HEK293 (cell line): Measurements from ENCODE around the gene PRKCE.

Source experiments
- CTCF ChIA-PET: fragments of 350-600 bp; formaldehyde crosslinking; extraction: SDS; loops from one replicate; lab custom pipeline; 2021; ENCODE audit warnings: antibody characterized with exemption; lab: Yijun Ruan, JAX
- POLR2A ChIA-PET: fragments of 300-600 bp; formaldehyde crosslinking; extraction: SDS; loops from one replicate; lab custom pipeline; 2020; ENCODE audit warnings: antibody characterized with exemption, inconsistent platforms; lab: Yijun Ruan, JAX
- H3K27ac ChIP-seq: fragments of 200-500 bp; sonication (Bioruptor generic); 2 replicates; pipeline ENCODE4 v1.5.1; 2014; ENCODE audit warnings: low read depth, low read length, control low read depth, inconsistent platforms; ENCODE audit errors: extremely low read depth
- H3K36me3 ChIP-seq, 2 experiments: fragments of 200-500 bp in 1 of 2; sonication (Bioruptor generic) in 1 of 2; 1 replicate in 1 of 2; 2 replicates in 1 of 2; pipeline ENCODE4 v1.5.1; 2014 to 2017; ENCODE audit warnings: inconsistent platforms in 2 of 2, low read length in 2 of 2; ENCODE audit not compliant: control insufficient read depth in 2 of 2, insufficient read depth in 1 of 2
- H3K4me1 ChIP-seq: fragments of 200-500 bp; sonication (Bioruptor generic); 2 replicates; pipeline ENCODE4 v1.5.1; 2014; ENCODE audit warnings: mild to moderate bottlenecking, low read length, inconsistent platforms; ENCODE audit not compliant: control insufficient read depth, insufficient read depth
- H3K4me3 ChIP-seq: 2 replicates; pipeline ENCODE4 v1.5.1; 2011; ENCODE audit warnings: low read depth, mild to moderate bottlenecking, control low read depth, low read length, moderate library complexity
- H3K9me3 ChIP-seq: fragments of 200-500 bp; sonication (Bioruptor generic); 2 replicates; pipeline ENCODE4 v1.5.1; 2014; ENCODE audit warnings: low read depth, low read length, inconsistent platforms; ENCODE audit not compliant: control insufficient read depth, insufficient read depth
- GLI4 ChIP-seq: fragments of 450-650 bp; formaldehyde crosslinking; IDR thresholded peaks from 2 replicates; pipeline ENCODE4 v1.5.1; 2016; ENCODE audit warnings: missing biosample characterization, missing genetic modification characterization
- GLIS1 ChIP-seq: fragments of 450-650 bp; formaldehyde crosslinking; IDR thresholded peaks from 2 replicates; pipeline ENCODE4 v1.5.1; 2016; ENCODE audit warnings: missing biosample characterization, missing genetic modification characterization
- KLF16 ChIP-seq: fragments of 450-650 bp; formaldehyde crosslinking; IDR thresholded peaks from 2 replicates; pipeline ENCODE4 v1.5.1; 2017; ENCODE audit warnings: missing biosample characterization, missing genetic modification characterization
- MZF1 ChIP-seq: fragments of 450-650 bp; formaldehyde crosslinking; IDR thresholded peaks from 2 replicates; pipeline ENCODE4 v1.5.1; 2017; ENCODE audit warnings: missing biosample characterization, missing genetic modification characterization, borderline replicate concordance
- PRDM4 ChIP-seq: fragments of 450-650 bp; formaldehyde crosslinking; IDR thresholded peaks from 2 replicates; pipeline ENCODE4 v1.5.1; 2017; ENCODE audit warnings: missing biosample characterization, missing genetic modification characterization
- ZBTB7A ChIP-seq: fragments of 450-650 bp; formaldehyde crosslinking; IDR thresholded peaks from 2 replicates; pipeline ENCODE4 v1.5.1; 2016; ENCODE audit warnings: low read depth, missing biosample characterization, missing genetic modification characterization
- ZFP41 ChIP-seq: fragments of 450-650 bp; formaldehyde crosslinking; IDR thresholded peaks from 2 replicates; pipeline ENCODE4 v1.5.1; 2016; ENCODE audit warnings: missing biosample characterization, missing genetic modification characterization, borderline replicate concordance
- ZNF133 ChIP-seq: fragments of 450-650 bp; formaldehyde crosslinking; IDR thresholded peaks from 2 replicates; pipeline ENCODE4 v1.5.1; 2016; ENCODE audit warnings: missing biosample characterization, missing genetic modification characterization
- ZNF2 ChIP-seq: fragments of 450-650 bp; formaldehyde crosslinking; IDR thresholded peaks from 2 replicates; pipeline ENCODE4 v1.5.1; 2016; ENCODE audit warnings: missing biosample characterization, missing genetic modification characterization
- ZNF221 ChIP-seq: fragments of 450-650 bp; formaldehyde crosslinking; IDR thresholded peaks from 2 replicates; pipeline ENCODE4 v1.5.1; 2017; ENCODE audit warnings: missing biosample characterization, missing genetic modification characterization, borderline replicate concordance
- ZNF248 ChIP-seq: fragments of 450-650 bp; formaldehyde crosslinking; IDR thresholded peaks from 2 replicates; pipeline ENCODE4 v1.5.1; 2017; ENCODE audit warnings: missing biosample characterization, missing genetic modification characterization
- ZNF292 ChIP-seq: fragments of 450-650 bp; formaldehyde crosslinking; IDR thresholded peaks from 2 replicates; pipeline ENCODE4 v1.5.1; 2016; ENCODE audit warnings: low read depth, missing biosample characterization, missing genetic modification characterization, borderline replicate concordance
- ZNF302 ChIP-seq: fragments of 450-650 bp; formaldehyde crosslinking; IDR thresholded peaks from 2 replicates; pipeline ENCODE4 v1.5.1; 2016; ENCODE audit warnings: missing biosample characterization, missing genetic modification characterization, low read depth
- ZNF514 ChIP-seq: fragments of 450-650 bp; formaldehyde crosslinking; IDR thresholded peaks from 2 replicates; pipeline ENCODE4 v1.5.1; 2016; ENCODE audit warnings: missing biosample characterization, missing genetic modification characterization
- ZNF530 ChIP-seq: fragments of 450-650 bp; formaldehyde crosslinking; IDR thresholded peaks from 2 replicates; pipeline ENCODE4 v1.5.1; 2016; ENCODE audit warnings: low read depth, missing biosample characterization, missing genetic modification characterization
- ZNF548 ChIP-seq: fragments of 450-650 bp; formaldehyde crosslinking; IDR thresholded peaks from 2 replicates; pipeline ENCODE4 v1.5.1; 2016; ENCODE audit warnings: missing biosample characterization, missing genetic modification characterization
- ZNF560 ChIP-seq: fragments of 450-650 bp; formaldehyde crosslinking; IDR thresholded peaks from 2 replicates; pipeline ENCODE4 v1.5.1; 2017; ENCODE audit warnings: missing biosample characterization, missing genetic modification characterization, borderline replicate concordance
- ZNF585B ChIP-seq: fragments of 450-650 bp; formaldehyde crosslinking; IDR thresholded peaks from 2 replicates; pipeline ENCODE4 v1.5.1; 2016; ENCODE audit warnings: missing biosample characterization, missing genetic modification characterization
- ZNF600 ChIP-seq: fragments of 450-650 bp; formaldehyde crosslinking; IDR thresholded peaks from 2 replicates; pipeline ENCODE4 v1.5.1; 2016; ENCODE audit warnings: missing biosample characterization, missing genetic modification characterization
- ZNF621 ChIP-seq: fragments of 450-650 bp; formaldehyde crosslinking; IDR thresholded peaks from 2 replicates; pipeline ENCODE4 v1.5.1; 2017; ENCODE audit warnings: missing biosample characterization, missing genetic modification characterization
- ZNF623 ChIP-seq: fragments of 450-650 bp; formaldehyde crosslinking; IDR thresholded peaks from 2 replicates; pipeline ENCODE4 v1.5.1; 2016; ENCODE audit warnings: missing biosample characterization, missing genetic modification characterization
- ZNF626 ChIP-seq: fragments of 450-650 bp; sonication (Bioruptor Pico); formaldehyde crosslinking; IDR thresholded peaks from 2 replicates; pipeline ENCODE4 v1.5.1; 2018; ENCODE audit warnings: missing biosample characterization, missing genetic modification characterization, inconsistent platforms
- ZNF639 ChIP-seq: fragments of 450-650 bp; formaldehyde crosslinking; IDR thresholded peaks from 2 replicates; pipeline ENCODE4 v1.5.1; 2016; ENCODE audit warnings: missing biosample characterization, missing genetic modification characterization
- ZNF701 ChIP-seq: fragments of 450-650 bp; formaldehyde crosslinking; IDR thresholded peaks from 2 replicates; pipeline ENCODE4 v1.5.1; 2016; ENCODE audit warnings: missing biosample characterization, missing genetic modification characterization
- ZNF76 ChIP-seq: fragments of 450-650 bp; formaldehyde crosslinking; IDR thresholded peaks from 2 replicates; pipeline ENCODE4; 2016; ENCODE audit warnings: low read depth, missing biosample characterization, missing genetic modification characterization, borderline replicate concordance
- ZNF768 ChIP-seq: fragments of 450-650 bp; formaldehyde crosslinking; IDR thresholded peaks from 2 replicates; pipeline ENCODE4 v1.5.1; 2018; ENCODE audit warnings: missing biosample characterization, mild to moderate bottlenecking, missing genetic modification characterization
- ZNF776 ChIP-seq: fragments of 450-650 bp; formaldehyde crosslinking; IDR thresholded peaks from 2 replicates; pipeline ENCODE4 v1.5.0; 2017; ENCODE audit warnings: missing biosample characterization, missing genetic modification characterization, borderline replicate concordance
- ZNF843 ChIP-seq: fragments of 450-650 bp; formaldehyde crosslinking; IDR thresholded peaks from 2 replicates; pipeline ENCODE4 v1.5.1; 2016; ENCODE audit warnings: missing biosample characterization, missing genetic modification characterization
- ZSCAN4 ChIP-seq: fragments of 450-650 bp; formaldehyde crosslinking; IDR thresholded peaks from 2 replicates; pipeline ENCODE4 v1.5.1; 2017; ENCODE audit warnings: missing biosample characterization, missing genetic modification characterization
- ZXDB ChIP-seq: fragments of 450-650 bp; formaldehyde crosslinking; IDR thresholded peaks from 2 replicates; pipeline ENCODE4 v1.5.1; 2016; ENCODE audit warnings: missing biosample characterization, missing genetic modification characterization

The PRKCE gene

GRCh38 chr2:46056541-46056940 lies 405.1 kb downstream of the PRKCE start:
- ChIA-PET POLR2A (no interaction called here), CTCF (interaction anchor here (0.7 to 1.1 kb wide), 2 partner anchors 59 to 63 kb away, joined by 3 read pairs; no protein-coding TSS in a partner anchor)

GRCh38 chr2:46058140-46058539 lies 406.7 kb downstream of the PRKCE start:
- POLR2A ChIA-PET = no interaction called here
- TF ChIP-seq ZBTB7A (tag by site-specific recombination) (no peak), ZNF776 (no peak), ZSCAN4 (tag by site-specific recombination) (no peak), ZNF221 (no peak), ZNF623 (tag by site-specific recombination) (no peak), ZNF548 (tag by site-specific recombination) (no peak), ZNF585B (tag by site-specific recombination) (no peak), ZNF701 (tag by site-specific recombination) (no peak), ZNF133 (tag by site-specific recombination) (no peak), ZNF768 (no peak), KLF16 (tag by site-specific recombination) (no peak), MZF1 (no peak), ZNF302 (tag by site-specific recombination) (no peak), ZXDB (no peak), ZNF292 (tag by site-specific recombination) (no peak), ZNF248 (tag by site-specific recombination) (no peak), PRDM4 (tag by site-specific recombination) (no peak), ZNF621 (tag by site-specific recombination) (no peak), ZNF530 (tag by site-specific recombination) (no peak), ZNF639 (tag by site-specific recombination) (no peak)
- TF ChIP-seq, all 188 proteins: peak for 0
- Histone ChIP-seq H3K27ac (no peak overlapping the region), H3K4me3 (no peak overlapping the region), H3K36me3 (no peaks in the 10 kb centered on the region), H3K4me1 (no peaks in the 10 kb centered on the region), H3K9me3 (no peaks in the 10 kb centered on the region)
- CTCF ChIA-PET = no interaction called here

More at GRCh38 chr2:46056541-46056940, 405.1 kb downstream of the PRKCE start:
- Histone ChIP-seq H3K9me3 (no peaks in the 10 kb centered on the region), H3K4me1 (no peaks in the 10 kb centered on the region), H3K36me3 (no peaks in the 10 kb centered on the region), H3K27ac (no peak overlapping the region), H3K4me3 (no peak overlapping the region)
- TF ChIP-seq ZNF514 (tag by site-specific recombination) = no peak
- TF ChIP-seq ZNF2 (tag by site-specific recombination) = no peak
- no peak for TF ChIP-seq ZNF626 (tag by site-specific recombination)
- TF ChIP-seq ZFP41 (tag by site-specific recombination) = no peak
- TF ChIP-seq GLI4 = no peak
- TF ChIP-seq ZNF600 (tag by site-specific recombination) = no peak
- TF ChIP-seq GLIS1 (tag by site-specific recombination) = no peak
- TF ChIP-seq ZNF248 (tag by site-specific recombination) = no peak
- no peak for TF ChIP-seq ZNF560 (tag by site-specific recombination)
- TF ChIP-seq ZNF76 (tag by site-specific recombination) = no peak
- no peak for TF ChIP-seq ZNF843
